PC-9 (cell line): ENCODE results near the gene PJVK.

Source experiments
- EZH2 ChIP-seq: fragments of 200-600 bp; sonication (generic); IDR thresholded peaks from 2 replicates; pipeline ENCODE4 v1.8.0; 2017; ENCODE audit warnings: antibody characterized with exemption, low read depth
- TF ChIP-seq, protein P1 (sequence below): fragments of 200-600 bp; sonication (generic); conservative IDR thresholded peaks from 2 replicates; pipeline ENCODE4 v1.6.1; 2017; ENCODE audit warnings: mixed run types, antibody characterized with exemption, mild to moderate bottlenecking, moderate library complexity

DNA sequence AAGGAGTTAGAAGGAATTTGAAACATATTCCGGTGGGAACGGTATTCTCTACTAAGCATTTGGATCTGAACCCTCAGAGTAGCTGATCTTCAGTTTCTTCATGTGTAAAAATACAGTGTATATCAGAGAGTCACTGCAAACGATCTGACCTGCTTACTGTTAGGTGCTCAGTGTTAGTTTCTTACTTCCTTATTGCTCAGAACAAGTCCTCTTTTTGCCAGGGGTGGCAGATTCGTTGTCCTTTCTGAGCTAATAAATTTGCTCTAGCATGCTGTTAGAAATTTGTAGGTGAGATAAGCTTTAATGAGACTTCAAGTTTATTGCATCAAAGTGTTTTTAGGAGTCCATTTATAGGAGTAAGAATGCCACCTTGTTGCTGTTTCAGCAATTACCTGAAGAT, 44.9 kb downstream of the PJVK start:
- TF ChIP-seq, protein P1, sequence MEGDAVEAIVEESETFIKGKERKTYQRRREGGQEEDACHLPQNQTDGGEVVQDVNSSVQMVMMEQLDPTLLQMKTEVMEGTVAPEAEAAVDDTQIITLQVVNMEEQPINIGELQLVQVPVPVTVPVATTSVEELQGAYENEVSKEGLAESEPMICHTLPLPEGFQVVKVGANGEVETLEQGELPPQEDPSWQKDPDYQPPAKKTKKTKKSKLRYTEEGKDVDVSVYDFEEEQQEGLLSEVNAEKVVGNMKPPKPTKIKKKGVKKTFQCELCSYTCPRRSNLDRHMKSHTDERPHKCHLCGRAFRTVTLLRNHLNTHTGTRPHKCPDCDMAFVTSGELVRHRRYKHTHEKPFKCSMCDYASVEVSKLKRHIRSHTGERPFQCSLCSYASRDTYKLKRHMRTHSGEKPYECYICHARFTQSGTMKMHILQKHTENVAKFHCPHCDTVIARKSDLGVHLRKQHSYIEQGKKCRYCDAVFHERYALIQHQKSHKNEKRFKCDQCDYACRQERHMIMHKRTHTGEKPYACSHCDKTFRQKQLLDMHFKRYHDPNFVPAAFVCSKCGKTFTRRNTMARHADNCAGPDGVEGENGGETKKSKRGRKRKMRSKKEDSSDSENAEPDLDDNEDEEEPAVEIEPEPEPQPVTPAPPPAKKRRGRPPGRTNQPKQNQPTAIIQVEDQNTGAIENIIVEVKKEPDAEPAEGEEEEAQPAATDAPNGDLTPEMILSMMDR, result no peak
- TF ChIP-seq EZH2, result no peak
